AG08395 (cell line): ENCODE data around the gene KLF3.

Experiments used
- DNase-seq: peaks from one replicate; pipeline ENCODE4 v3.0.0; 2012; ENCODE audit warnings: mixed read lengths, low spot score

KLF3 gene

DNA sequence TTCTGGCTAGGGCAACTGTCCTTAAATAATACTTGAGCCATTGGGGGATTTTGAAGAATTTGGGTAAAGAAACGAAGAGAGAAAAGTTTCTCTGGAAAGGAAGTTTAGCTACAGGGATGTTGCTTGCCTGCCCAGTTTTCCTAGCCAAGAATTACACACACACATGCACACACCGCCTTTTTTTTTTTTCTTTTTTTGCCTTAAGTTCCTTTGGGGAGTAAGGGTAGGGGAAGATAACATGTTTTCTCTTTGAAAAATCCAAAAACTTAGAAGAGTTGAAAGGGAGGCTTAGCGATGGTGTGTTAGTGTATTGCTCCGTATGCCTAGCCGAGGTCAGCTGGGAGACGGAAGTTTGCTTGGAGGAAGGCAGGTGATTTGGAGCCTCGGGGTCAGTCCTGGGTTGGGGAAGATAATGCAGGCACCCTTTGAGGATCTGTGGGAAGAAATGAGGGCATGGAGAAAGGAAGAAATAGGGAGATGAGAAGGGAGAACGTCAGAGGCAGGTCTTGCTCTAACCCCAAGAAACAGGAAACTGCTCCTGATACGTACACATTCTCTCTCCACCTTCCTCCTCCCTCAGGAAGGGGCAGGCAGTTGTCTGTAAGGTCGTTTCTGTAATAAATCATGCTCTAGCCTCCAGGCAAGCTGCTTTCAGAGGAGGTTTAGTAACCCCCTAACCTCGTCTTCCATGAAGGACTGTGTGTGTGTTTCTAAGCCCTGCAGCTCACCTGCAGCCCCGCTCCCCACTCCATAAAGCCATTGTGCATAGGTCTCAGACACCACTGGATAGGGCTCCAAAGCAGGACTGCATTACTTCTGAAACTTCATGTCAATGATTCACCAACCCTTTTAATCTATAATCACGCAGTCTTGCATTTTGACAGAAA is 10.5 kb downstream of the KLF3 start:
- no peak for DNase-seq

DNA sequence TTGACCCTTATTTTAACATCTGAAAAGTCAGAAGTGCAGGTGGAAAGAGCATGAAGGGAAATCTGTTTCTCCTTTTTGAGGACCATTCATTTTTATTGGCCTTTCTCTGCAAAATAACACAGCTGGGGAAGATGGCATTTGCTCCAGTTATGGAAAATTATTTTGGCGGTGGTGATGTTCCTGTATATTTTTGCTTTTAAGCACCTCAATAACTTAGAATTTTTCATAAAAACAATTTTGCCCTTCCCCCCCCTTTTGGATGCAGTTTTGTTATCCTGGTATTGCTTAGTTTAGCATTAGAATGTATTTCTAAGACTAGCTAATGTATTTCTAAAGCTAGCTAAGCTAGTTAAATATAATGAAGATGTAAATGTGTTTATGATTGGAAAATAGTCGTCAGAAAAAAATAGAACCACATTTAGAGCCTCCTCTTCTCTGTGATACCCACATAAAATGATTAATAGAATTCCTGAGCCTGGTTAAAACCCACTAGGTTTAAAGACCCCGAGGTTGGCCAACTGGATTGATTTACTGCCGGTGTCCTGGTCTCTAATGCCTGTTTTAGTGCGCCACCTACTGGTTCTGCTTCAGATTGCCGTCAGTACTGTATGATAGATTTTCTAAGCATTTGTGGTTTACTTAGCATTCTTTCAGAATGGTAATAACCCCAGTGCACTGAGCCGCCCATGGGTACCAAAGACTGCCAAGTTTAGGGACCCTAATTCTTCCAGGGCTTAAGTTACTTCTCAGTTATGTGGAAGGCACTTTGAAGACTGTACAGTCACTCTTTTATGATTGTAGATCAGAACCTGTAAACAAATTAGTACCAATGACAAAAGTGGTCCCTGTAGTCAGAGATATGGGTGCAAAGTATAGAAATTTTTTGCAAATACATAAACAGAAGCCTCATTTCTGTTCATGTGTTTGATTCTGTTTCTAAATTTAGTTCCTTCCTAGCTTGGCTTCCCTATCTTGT is 11.4 kb downstream of the KLF3 start:
- DNase-seq, result peak; percentile 63

DNA sequence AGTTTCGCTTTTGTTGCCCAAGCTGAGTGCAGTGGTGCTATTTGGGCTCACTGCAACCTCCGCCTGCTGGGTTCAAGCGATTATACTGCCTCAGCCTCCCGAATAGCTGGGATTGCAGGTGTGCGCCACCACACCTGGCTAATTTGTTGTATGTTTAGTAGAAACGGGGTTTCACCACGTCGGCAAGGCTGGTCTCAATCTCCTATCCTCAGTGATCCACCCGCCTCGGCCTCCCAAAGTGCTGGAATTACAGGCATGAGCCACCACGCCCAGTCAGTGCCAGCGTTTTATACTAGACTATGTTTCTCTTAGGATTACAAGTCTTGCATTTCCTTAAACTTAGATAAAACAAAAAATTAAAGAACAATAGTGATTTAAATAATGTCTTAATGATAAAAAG is 13.0 kb downstream of the KLF3 start:
- no peak for DNase-seq

DNA sequence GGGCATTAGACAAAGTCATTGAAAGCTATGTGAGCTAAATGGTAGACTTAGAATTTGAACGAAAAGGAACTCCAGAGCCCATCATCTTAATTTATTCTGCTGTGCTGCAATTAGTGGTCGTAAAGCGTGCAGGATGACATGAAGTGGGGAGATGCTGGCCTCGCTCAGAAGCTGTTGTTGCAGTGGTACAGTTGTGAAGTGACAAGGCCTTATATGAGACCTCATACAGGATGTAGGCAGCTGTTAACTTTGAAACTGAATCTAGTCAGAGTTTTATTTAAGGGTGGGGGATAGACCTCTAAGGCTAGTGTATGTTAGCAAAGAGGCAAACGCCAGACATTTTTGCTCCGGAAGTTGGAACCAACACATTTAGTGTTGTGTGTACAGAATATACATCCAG is 13.4 kb downstream of the KLF3 start:
- DNase-seq, result no peak

DNA sequence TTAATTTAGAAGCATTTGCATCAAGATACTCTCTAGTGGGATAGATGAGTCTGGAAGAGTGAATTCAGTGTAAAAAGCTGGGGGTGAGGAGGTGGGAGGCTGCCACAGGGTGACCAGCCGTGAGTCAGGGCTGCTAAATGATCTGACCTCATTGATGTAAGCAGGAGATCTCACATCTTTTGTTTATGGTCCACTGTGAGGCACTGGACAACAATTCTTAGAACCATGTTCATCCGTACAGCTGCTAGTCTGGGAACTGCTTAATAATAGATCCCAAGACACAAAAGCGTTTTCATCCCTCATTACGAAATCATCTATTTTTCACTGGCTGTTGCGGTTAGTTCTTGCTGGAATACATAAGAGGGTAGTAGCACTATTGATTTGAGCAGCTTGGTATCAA is 14.1 kb downstream of the KLF3 start:
- DNase-seq, result peak; percentile 81

DNA sequence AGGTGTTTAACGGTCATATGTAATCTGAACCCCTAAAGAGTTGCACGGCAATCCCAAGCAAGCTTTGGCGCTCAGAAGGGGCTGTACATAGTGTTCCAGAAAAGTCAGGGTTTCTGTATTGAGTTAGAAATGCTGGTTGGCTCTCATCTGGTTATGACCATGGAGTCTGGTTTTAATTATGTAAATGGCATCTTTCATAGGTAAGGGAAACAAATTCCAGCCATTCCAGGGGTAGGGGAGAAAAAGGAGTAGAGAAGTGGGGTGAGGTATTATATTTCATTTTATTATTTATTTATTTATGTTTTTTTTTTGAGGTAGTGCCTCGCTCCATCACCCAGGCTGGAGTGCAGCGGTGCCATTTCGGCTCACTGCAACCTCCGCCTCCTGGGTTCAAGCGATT is 15.9 kb downstream of the KLF3 start:
- no peak for DNase-seq

DNA sequence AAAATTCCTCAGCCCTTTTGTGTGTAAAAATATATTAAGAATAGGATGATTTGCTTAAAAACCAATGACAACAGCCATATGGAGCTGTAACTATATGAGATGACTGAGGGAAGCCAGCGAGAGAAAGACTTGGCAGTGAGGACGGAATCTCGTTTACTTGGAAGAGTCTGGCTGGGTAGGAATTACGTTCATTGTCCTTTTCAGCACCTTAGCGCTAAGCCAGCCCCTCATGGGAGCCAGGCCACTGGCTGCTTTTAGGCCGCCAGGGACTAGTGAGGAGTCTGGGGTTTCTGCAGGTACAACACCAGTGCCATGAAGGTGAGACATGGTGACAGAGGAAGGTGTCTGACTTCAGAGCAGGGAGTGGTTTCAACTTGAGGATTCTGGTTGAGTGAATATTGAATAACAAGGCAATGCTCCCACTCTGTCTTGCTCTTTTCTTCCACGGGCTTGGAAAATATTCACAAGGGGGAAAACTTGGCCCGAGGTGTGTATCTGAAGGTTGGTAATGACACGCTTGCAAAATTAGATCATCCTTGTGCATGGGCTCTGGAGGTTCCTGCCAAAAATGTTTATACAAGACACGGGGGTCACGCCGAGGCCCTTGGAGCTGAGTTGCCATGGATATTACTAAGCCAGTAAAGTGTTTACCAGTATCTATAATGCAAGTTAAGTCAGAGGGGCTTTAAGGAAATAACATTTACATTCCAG is 17.4 kb downstream of the KLF3 start:
- DNase-seq, result no peak

DNA sequence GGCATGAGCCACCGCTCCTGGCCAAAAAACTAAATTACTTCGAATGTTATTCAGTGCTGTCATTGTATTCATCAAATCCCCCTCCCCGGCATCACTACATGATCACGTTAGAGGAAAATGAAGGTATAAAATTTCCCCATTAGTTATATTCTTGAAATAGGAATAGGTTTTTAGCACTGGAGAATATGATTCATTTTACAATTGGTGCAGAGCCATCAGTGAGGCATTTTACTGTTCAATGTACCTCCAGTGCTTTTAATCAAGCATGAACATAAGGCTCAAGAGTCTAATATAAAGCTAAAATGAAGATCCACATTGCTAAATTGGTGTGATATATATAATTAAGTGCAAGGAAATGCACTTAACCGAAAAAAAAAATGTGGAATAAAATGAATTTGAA is 18.3 kb downstream of the KLF3 start:
- no peak for DNase-seq

DNA sequence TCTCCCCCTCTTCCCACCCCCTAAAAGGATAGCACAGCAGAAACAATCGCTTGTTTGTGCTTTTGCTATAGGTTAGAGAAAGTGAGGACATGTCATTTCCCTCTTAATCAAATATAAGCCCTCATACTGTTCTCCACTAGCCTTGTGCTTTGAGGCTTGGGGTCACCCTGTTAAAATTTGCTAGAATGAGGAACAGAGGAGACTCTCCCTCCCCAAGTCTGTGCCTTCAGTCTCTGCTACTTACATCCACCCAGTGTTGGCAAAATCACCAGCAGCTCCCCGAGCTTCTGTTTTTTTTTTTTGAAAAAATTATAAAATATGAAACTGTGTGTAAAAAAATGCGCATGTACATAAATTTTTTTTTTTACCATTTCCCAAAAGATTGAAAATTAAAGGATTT is 19.3 kb downstream of the KLF3 start:
- no peak for DNase-seq

DNA sequence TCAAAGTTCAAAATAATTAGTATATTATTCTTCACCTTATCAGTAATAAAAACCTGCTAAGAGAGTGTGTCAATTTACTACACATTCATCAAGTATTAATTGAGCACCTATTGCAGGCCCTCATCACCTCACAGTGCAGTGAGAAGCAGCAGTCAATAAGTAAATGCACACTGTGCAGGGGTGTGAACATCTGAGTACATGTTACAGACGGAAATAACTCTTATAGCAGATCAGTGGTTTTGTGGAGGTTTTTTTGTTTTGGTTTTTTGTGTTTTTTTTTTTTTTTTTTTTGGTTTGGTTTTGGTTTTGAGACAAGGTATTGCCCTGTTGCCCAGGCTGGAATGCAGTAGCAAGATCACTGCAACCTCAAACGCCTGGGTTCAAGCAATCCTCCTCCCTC is 20.3 kb downstream of the KLF3 start:
- no peak for DNase-seq

DNA sequence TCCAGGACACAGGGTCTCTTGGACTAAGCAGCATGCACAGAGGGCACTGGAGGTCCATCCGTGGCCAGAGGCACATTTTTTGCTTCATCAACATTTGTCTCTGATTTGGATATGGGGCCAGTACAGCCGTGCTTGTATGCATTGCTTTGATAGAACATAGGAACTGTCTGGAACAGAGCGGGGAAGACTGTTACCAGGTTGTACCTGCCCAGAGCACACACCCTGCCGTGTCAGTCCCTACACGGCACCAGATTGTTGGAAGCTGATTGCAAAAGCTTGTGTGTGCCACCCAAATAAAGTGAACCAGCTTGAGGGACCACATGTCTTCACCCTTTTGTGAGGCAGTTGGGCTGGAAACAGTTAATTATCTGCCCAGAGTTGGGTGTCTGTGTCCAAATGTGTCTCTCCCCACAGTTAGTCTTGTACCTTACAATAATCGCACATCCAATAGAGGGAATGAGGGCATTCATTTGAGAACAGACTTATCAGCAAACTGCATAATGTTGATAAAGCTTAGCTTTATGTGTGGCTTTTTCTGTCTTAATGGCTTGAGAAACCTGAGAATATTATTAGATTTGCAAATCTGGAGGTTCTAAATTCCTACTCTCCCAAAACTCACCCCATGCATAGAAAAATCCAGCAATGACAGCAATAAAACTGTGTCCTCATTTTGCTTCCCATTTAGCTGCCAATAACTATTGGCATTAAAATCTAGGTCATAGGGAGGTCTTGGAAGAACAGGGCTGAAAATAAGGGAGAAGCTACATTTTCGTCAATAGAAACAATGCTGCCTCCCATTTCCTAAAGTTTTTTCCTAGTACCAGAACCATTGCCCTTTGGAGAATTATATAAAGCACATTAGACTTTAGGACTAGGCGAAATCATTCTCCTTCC is 21.2 kb downstream of the KLF3 start:
- DNase-seq, result no peak

DNA sequence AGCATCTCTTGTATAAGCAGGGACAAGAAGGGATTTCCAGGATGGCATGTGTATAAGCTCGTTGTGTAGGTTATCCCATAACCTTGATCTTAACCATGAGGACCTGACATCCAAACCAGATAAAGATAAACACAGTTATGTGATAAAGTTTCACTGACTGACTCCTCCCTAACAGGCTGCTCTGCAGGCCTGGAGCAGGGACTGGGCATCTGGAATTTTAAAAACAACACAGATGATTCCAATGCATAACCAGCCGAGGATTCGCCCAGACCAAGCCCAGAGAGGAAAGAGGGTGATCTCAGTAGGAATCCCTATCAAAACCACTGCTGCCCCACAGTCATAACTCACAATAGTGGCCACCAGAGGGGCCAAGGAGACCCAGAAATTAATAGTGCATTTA is 22.7 kb downstream of the KLF3 start:
- peak; percentile 24 for DNase-seq

DNA sequence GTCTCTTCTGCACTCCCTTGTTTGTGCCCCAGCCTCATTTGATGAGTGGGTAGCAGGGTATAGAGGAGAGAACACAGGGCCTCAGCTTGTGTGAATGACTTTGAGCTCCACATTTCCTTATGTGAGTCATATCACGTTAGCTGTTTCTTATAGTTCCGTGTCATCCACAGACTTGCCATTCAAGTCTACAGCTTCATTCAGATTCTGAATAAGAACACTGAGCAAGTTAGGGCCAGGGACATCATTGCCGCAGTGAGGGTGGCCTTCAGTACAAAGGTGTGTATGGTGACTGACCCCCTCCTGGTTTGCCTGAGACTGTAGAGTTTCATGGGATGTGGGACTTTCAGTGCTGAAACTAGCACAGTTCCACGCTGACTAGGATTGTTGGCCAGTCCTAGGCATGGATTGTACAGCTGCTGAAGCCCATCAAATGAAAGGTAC is 23.6 kb downstream of the KLF3 start:
- DNase-seq, result no peak

DNA sequence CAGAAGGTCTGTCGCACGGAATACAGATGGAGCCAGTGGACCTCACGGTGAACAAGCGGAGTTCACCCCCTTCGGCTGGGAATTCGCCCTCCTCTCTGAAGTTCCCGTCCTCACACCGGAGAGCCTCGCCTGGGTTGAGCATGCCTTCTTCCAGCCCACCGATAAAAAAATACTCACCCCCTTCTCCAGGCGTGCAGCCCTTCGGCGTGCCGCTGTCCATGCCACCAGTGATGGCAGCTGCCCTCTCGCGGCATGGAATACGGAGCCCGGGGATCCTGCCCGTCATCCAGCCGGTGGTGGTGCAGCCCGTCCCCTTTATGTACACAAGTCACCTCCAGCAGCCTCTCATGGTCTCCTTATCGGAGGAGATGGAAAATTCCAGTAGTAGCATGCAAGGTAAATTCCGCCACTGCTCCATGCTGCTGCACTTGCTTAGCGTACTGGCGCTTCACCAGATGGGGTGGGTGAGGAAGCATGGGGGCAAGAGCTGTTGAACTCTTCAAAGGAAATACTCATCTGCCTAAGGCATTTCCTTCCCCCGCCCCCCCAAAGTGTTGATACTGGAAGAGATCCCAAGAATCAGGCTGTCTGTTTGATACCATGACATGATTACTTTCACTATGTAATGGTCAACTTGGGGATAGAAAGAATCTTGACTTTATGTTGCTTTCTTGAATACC is 24.8 kb downstream of the KLF3 start:
- no peak for DNase-seq

DNA sequence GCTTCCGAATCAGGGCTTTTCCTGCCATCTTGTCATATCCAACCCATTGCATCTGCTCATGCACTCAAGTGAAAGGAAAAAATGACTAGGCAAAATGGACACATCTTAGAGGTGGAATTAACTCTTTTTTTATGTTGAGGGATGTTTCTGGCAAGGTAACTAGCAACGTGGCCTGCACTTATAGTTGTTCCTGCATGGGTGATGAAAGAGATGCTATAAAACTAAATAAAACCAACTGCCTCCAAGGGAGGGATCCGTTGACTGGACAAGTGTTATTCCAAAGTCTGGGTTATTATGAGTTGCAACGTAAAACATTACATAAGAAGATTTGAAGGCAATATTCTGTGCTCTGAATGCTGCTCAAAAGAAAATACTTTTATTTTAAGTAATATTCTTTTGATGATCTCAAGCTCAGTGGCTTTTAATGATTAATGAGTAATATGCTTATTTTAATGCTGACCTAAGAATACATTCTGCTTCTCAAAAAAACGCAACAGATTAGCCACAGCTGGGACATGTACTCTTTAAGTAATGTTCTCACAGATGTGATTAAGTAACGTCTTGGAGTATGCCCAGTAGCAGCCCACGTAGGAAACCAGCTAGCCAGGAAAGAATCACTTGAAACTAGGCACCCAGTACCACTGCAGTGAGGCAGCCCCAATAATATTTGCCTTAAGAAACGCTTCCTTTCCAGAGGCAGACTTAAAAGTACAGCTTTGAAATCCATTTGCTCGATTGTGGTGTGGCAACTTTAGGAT is 27.4 kb downstream of the KLF3 start:
- DNase-seq, result peak; percentile 26

DNA sequence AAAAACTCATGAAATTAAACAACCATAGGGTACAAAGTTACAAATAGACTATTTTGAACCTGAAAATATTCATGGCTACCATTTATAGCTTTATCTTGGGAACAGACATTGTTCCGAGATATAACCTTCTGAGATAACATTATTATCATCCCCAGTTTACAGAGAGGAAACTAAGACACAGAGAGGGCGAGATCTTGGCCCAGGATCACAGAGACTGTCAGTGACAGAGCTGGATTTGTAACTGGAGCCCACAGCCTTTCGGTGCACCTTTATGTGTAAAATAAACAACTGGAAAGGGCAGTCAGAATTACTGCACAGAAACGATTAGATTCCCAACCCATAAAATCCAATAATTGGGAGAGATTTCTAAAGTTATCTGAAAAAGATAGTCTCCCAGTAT is 28.4 kb downstream of the KLF3 start:
- no peak for DNase-seq

DNA sequence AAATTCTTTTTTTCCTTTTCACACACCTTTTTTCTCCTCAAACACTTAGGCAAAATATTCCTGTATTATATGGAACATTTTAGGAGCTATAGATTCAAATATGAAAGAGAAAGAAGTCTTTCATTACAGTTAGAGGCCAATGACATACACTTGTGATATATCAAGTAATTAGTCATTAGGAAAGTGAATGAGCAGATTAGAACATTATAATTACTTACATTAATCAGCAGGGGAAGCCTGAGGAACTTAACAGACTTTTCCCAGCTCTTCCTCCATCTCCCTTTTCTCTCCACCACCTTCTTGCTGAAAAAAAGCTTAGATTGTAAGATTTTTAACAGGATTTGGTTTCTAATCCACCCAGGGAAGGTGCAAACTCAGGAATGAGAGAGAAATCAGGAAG is 29.6 kb downstream of the KLF3 start:
- DNase-seq, result no peak

DNA sequence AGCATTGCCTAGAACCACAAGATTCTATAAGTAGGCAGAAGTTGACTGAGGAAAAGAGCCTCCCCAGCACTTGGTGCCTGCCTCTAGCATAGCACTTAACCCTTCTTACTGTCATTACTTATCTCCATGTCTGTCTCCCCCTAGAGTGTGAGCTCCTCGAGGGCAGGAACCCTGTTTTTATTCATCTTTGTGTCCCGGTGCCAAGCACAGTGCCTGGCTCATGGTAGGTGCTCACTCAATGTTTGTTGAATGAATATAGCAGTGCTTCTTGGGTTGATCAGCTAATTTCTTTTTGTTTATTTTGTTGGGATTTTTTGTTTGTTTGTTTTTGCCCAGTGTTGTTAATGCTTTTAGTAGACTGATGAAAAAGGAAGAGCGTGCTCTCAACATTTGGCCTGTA is 30.3 kb downstream of the KLF3 start:
- DNase-seq, result no peak

DNA sequence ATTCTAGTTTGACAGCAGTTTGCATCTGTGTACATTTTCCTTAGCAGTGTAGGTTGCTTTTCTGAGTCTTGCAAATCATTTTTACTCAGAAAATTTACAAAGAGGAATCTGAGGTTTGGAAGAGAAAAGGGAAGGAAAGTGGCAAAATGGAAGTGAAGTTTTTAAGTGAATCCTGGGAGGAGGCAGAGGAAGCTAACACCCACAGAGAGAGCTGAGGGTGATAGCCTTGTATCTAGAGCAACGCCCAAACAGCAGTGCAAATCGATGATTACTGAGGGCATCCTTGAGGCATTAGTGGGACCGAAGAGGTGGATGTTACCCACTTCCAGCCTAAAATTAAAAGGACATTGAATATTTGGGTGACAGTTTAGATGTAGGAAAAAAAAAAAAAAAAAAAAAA is 31.8 kb downstream of the KLF3 start:
- DNase-seq, result no peak

DNA sequence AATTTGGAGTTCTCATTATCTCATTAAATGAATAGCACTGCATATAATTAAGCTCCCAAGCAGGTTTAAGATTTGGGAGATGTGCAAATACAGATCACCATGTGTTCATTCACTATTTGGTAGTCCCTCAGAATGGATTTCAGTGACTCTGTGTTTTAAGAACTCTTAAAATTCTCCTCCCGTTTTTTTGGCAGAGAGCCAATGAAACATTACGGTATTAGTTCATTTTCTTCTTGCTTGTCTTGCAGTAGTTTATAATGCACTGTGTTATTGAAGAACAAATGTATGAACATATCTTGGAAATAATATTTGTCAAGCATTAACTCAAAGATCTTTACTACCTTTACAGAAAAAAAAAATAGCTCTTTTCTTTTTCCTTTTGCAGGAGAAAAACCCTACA is 32.7 kb downstream of the KLF3 start:
- DNase-seq, result no peak
